B cell (primary cell): ENCODE data around the gene CEP350. TPM values are rescaled to one million over a fixed set of nuclear protein-coding genes. Genes with fewer than 3 reads are reported as not detected.

Experiments
- ATAC-seq: fragments of 200-7000 bp; cut with Tn5 transposase; one replicate; pipeline ENCODE4 v1.10.0; 2021; ENCODE audit warnings: low read depth, mild to moderate bottlenecking, moderate number of reproducible peaks, moderate library complexity
- CTCF ChIA-PET: fragments of 350-600 bp; sonication (Branson Sonifier 250); formaldehyde crosslinking; loops from one replicate; lab custom pipeline; 2021; ENCODE audit warnings: antibody characterized with exemption, inconsistent platforms; lab: Charles Lee
- POLR2A ChIA-PET: fragments of 350-600 bp; sonication (Branson Sonifier 250); formaldehyde crosslinking; loops from one replicate; lab custom pipeline; 2021; ENCODE audit warnings: antibody characterized with exemption; lab: Charles Lee
- DNase-seq: peaks from one replicate; pipeline ENCODE4 v3.0.0; 2013
- H2AFZ ChIP-seq: 2 replicates; pipeline ENCODE4 v1.6.1; 2012; ENCODE audit warnings: mild to moderate bottlenecking, low read depth, low read length; ENCODE audit not compliant: insufficient read depth, poor library complexity, severe bottlenecking
- H3K27ac ChIP-seq, 2 donors: 1 replicate in 1 of 2; 2 replicates in 1 of 2; pipeline ENCODE4 v1.5.1; 2012 to 2013; ENCODE audit warnings: low read length in 2 of 2, mild to moderate bottlenecking in 2 of 2, moderate library complexity in 1 of 2
- H3K27me3 ChIP-seq, 4 experiments: fragments of 200-600 bp in 1 of 4; sonication (generic) in 1 of 4; replicated peaks in 1 of 4; 1 replicate in 2 of 4; 2 replicates in 2 of 4; pipeline versions ENCODE4 v1.6.1 to v1.7.0; 2013 to 2016; ENCODE audit warnings: low read length in 3 of 4, mild to moderate bottlenecking in 2 of 4, mixed read lengths in 1 of 4, moderate library complexity in 1 of 4; ENCODE audit not compliant: insufficient read depth in 4 of 4, control insufficient read depth in 3 of 4; ENCODE audit errors: control extremely low read depth in 1 of 4
- H3K36me3 ChIP-seq, 2 experiments: replicated peaks in 1 of 2; 1 replicate in 1 of 2; 2 replicates in 1 of 2; pipeline versions ENCODE4 v1.6.1 to v1.7.1; 2013; ENCODE audit warnings: low read length in 1 of 2; ENCODE audit not compliant: insufficient read depth in 2 of 2, control insufficient read depth in 1 of 2; ENCODE audit errors: control extremely low read depth in 1 of 2, extremely low read depth in 1 of 2
- H3K4me1 ChIP-seq, 2 donors: fragments of 200-600 bp in 1 of 2; sonication (generic) in 1 of 2; 1 replicate in 1 of 2; 2 replicates in 1 of 2; pipeline versions ENCODE4 v1.5.1 to v1.6.1; 2013 to 2017; ENCODE audit warnings: low read length in 2 of 2; ENCODE audit not compliant: control insufficient read depth in 2 of 2, insufficient read depth in 2 of 2
- H3K4me2 ChIP-seq: replicated peaks from 2 replicates; pipeline ENCODE3; 2012; ENCODE audit warnings: mild to moderate bottlenecking, low read depth, low read length; ENCODE audit not compliant: poor library complexity, severe bottlenecking
- H3K4me3 ChIP-seq, 5 experiments: fragments of 200-600 bp in 1 of 5; sonication (generic) in 1 of 5; 1 replicate in 3 of 5; 2 replicates in 2 of 5; pipeline versions ENCODE4 v1.5.1 to v1.7.0; 2011 to 2016; ENCODE audit warnings: low read length in 4 of 5, mild to moderate bottlenecking in 4 of 5, low read depth in 2 of 5, control low read depth in 1 of 5, moderate library complexity in 1 of 5; ENCODE audit not compliant: insufficient read depth in 1 of 5; ENCODE audit errors: control extremely low read depth in 1 of 5, extremely low read depth in 1 of 5
- H3K79me2 ChIP-seq: fragments of 200-600 bp; sonication (generic); one replicate; pipeline ENCODE4 v1.6.0; 2016; ENCODE audit warnings: low read length; ENCODE audit not compliant: control insufficient read depth, insufficient read depth
- H3K9ac ChIP-seq: fragments of 200-600 bp; sonication (generic); 2 replicates; pipeline ENCODE4 v1.6.1; 2017; ENCODE audit warnings: mild to moderate bottlenecking, low read length, moderate library complexity
- H3K9me3 ChIP-seq, 3 donors: one replicate each; pipeline versions ENCODE4 v1.6.1 to v1.7.1; 2013; ENCODE audit warnings: low read length in 2 of 3; ENCODE audit not compliant: control insufficient read depth in 2 of 3, insufficient read depth in 1 of 3; ENCODE audit errors: control extremely low read depth in 1 of 3
- H4K20me1 ChIP-seq: 2 replicates; pipeline ENCODE4 v1.6.0; 2012; ENCODE audit warnings: mild to moderate bottlenecking, low read length; ENCODE audit not compliant: insufficient read depth, control insufficient read depth, poor library complexity, severe bottlenecking
- H3K27ac Mint-ChIP-seq: one replicate; pipeline ENCODE4 v1.8.0; 2021; ENCODE audit warnings: mixed read lengths
- H3K27me3 Mint-ChIP-seq: one replicate; pipeline ENCODE4 v1.8.0; 2021; ENCODE audit warnings: mixed read lengths
- H3K4me1 Mint-ChIP-seq: one replicate; pipeline ENCODE4 v1.8.0; 2021; ENCODE audit warnings: mixed read lengths
- H3K4me3 Mint-ChIP-seq: one replicate; pipeline ENCODE4 v1.8.0; 2021; ENCODE audit warnings: mixed read lengths
- H3K9me3 Mint-ChIP-seq: one replicate; pipeline ENCODE4 v1.8.0; 2022; ENCODE audit warnings: mixed read lengths; ENCODE audit not compliant: insufficient read depth
- EZH2 ChIP-seq: IDR thresholded peaks from 2 replicates; pipeline ENCODE4 v1.6.1; 2012; ENCODE audit warnings: borderline replicate concordance, low read depth, mild to moderate bottlenecking, moderate library complexity, low read length; ENCODE audit not compliant: insufficient read depth, poor library complexity, severe bottlenecking
- WGBS: methylation state at CpG from one replicate; pipeline ENCODE4 v1.1.5; 2013; ENCODE audit warnings: missing lambda C conversion rate; ENCODE audit not compliant: insufficient coverage; 5-methylcytosine and 5-hydroxymethylcytosine counted together
- intact Hi-C: fragments of 100-400 bp; cut with micrococcal nuclease; formaldehyde crosslinking; loops from one replicate; pipeline ENCODE4 v1.10.0; 2022
- polyA plus RNA-seq: library from polyadenylated mRNA; depleted of rRNA; stranded (reverse); fragments of >200 nt; gene quantifications from 2 replicates; pipeline ENCODE4 v1.2.3, GENCODE V29; 2012
- total RNA-seq, 2 donors: library from RNA; stranded (reverse); fragments of 120-200 nt in 1 of 2; gene quantifications; 1 replicate in 1 of 2; 2 replicates in 1 of 2; pipeline versions ENCODE4 v1.2.3 to v1.2.4, GENCODE V29; 2013 to 2022
- TF ChIP-seq, protein P1 (sequence below): fragments of 200-600 bp; IDR thresholded peaks from one replicate; pipeline ENCODE4 v1.8.0; 2022; ENCODE audit warnings: antibody characterized with exemption, mild to moderate bottlenecking

CEP350 gene
- total and polyA plus RNA-seq, 2 donors (not counting 1 experiment from before 2014, with no cell fraction given), result 7.4 to 92.3 TPM

DNA sequence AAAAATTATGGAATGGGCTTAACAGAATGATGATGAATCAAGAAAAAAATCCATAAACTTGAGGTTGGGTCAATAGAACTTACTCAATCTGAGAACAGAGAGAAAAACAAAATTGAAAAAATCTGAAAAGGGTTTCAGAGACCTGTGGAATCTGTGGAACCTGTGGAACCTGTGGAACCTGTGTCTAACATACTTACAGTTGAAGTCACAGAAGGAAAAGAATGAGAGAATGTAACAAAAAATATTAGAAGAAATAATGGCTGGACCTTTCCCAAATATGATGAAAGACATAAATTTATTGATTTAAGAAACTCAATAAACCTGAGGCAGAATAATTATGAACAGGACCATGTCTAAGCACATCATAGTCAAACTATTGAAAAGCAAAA, 182.4 kb downstream of the CEP350 start:
- H3K27ac Mint-ChIP-seq, result no peak overlapping the region
- CTCF ChIA-PET, result no interaction called here
- Histone ChIP-seq H3K4me2 (no peak overlapping the region), H3K79me2 (no peaks in the 10 kb centered on the region), H3K9me3 (peaks cover 0 to 4% (median 0%) of the 10 kb centered on the region in 3 donors), H3K4me1 (no peaks in the 10 kb centered on the region), H3K4me3 (no peak overlapping the region), H2AFZ (no peak overlapping the region), H3K36me3 (no peaks in the 10 kb centered on the region), H3K27ac (no peak overlapping the region), H4K20me1 (no peaks in the 10 kb centered on the region), H3K9ac (no peak overlapping the region), H3K27me3 (peaks cover 0 to 7% (median 2%) of the 10 kb centered on the region in 4 experiments)
- intact Hi-C loops, result no loop called here
- DNase-seq, result no peak
- no peak for TF ChIP-seq EZH2
- peaks cover 33% of the 10 kb centered on the region for H3K27me3 Mint-ChIP-seq
- ATAC-seq, result no peak
- H3K4me3 Mint-ChIP-seq, result no peak overlapping the region
- H3K4me1 Mint-ChIP-seq, result no peaks in the 10 kb centered on the region
- POLR2A ChIA-PET, result no interaction called here
- peaks cover 4% of the 10 kb centered on the region for H3K9me3 Mint-ChIP-seq

DNA sequence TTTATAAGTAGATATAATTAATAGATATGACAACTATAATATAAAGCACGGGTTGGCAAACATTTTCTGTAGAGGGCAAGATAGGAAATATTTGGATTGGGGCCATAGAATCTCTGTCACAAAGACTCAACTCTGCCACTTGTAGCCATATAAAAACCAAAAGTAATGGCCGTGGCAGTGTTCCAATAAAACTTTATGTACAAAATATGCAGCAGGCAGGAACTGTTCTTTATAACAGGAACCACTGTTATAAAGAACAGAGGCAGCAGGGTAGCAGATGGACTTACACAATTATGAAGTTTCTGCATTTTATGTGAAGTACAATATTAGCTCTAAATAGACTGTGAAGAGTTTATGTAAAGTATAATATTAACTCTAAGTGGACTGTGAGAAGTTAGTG, 183.2 kb downstream of the CEP350 start:
- H3K79me2 ChIP-seq, result no peaks in the 10 kb centered on the region
- WGBS, result no CpG with 5 or more reads among the region's 2 CpGs
- no peak overlapping the region for H3K27ac ChIP-seq
- no peaks in the 10 kb centered on the region for H3K36me3 ChIP-seq
- H3K9me3 ChIP-seq, result peaks cover 0 to 4% (median 0%) of the 10 kb centered on the region in 3 donors
- Mint-ChIP-seq H3K4me1 (no peaks in the 10 kb centered on the region), H3K27me3 (peaks cover 32% of the 10 kb centered on the region), H3K9me3 (peaks cover 4% of the 10 kb centered on the region), H3K27ac (no peak overlapping the region), H3K4me3 (no peak overlapping the region)
- H3K4me3 ChIP-seq, result no peak overlapping the region
- DNase-seq (no peak), ATAC-seq (no peak)
- no peak for TF ChIP-seq EZH2
- TF ChIP-seq, protein P1, sequence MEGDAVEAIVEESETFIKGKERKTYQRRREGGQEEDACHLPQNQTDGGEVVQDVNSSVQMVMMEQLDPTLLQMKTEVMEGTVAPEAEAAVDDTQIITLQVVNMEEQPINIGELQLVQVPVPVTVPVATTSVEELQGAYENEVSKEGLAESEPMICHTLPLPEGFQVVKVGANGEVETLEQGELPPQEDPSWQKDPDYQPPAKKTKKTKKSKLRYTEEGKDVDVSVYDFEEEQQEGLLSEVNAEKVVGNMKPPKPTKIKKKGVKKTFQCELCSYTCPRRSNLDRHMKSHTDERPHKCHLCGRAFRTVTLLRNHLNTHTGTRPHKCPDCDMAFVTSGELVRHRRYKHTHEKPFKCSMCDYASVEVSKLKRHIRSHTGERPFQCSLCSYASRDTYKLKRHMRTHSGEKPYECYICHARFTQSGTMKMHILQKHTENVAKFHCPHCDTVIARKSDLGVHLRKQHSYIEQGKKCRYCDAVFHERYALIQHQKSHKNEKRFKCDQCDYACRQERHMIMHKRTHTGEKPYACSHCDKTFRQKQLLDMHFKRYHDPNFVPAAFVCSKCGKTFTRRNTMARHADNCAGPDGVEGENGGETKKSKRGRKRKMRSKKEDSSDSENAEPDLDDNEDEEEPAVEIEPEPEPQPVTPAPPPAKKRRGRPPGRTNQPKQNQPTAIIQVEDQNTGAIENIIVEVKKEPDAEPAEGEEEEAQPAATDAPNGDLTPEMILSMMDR, result no peak
- ChIA-PET CTCF (no interaction called here), POLR2A (no interaction called here)
- H4K20me1 ChIP-seq, result no peaks in the 10 kb centered on the region
- no peaks in the 10 kb centered on the region for H3K4me1 ChIP-seq
- intact Hi-C loops, result no loop called here
- H3K9ac ChIP-seq, result no peak overlapping the region
- H3K27me3 ChIP-seq, result peaks cover 0 to 7% (median 2%) of the 10 kb centered on the region in 4 experiments
- no peak overlapping the region for H3K4me2 ChIP-seq
- no peak overlapping the region for H2AFZ ChIP-seq
